ENCODE results near the gene DCST2. TPM values are rescaled to one million over a fixed set of nuclear protein-coding genes. Genes with fewer than 3 reads are reported as not detected.

Gene DCST2
- total RNA-seq, 2 experiments from 2014 or later = 0.09 to 0.29 TPM

DNA sequence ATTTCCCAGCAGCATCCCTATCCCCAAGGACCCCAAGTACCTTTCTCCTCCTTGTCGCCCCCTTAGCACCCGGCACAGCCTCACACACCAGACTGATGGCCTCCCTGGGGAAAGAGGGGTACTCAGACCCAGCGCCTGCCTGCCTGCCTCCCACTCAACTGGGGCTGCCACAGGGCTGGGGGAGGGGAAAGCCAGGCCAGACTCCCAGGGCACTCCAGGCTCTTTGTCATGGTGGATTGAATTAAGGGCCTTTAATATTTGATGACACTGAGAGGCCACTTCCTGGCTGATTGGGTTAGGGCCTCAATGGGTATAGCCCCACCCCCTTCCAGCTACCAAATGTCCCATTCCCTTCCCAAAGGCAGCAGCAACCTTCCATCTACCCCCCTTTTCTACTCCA lies 64.8 kb downstream of the DCST2 start:
- Mint-ChIP-seq H3K4me1 (peaks cover 48% of the 10 kb centered on the region), H3K36me3 (peaks cover 13% of the 10 kb centered on the region), H3K27ac (peak overlapping the region; percentile 24), H3K9me3 (ENCODE audit: low read depth) (no peaks in the 10 kb centered on the region), H3K27me3 (no peaks in the 10 kb centered on the region), H3K4me3 (no peak overlapping the region)
- CTCF ChIA-PET = interaction anchor here (2.6 kb wide), 1 partner anchor 31 kb away, joined by 8 read pairs; no protein-coding TSS in a partner anchor
- no peak for DNase-seq
- ATAC-seq = no peak

Small RNA genes within 50 kb of the gene (microRNA-seq; reads per million reads assigned to microRNA genes)
- not detected for gene MIR4258

Other genes with a start within 250 kb of the DCST2 start
- gene KCNN3, start 163.5 kb downstream of the DCST2 start, total RNA-seq = under 1 TPM in 1 of 2 experiments, not detected in 1; 0.02 TPM
- gene PMVK, start 97.1 kb downstream of the DCST2 start, total RNA-seq = 10 to 100 TPM; 43.6 to 46.8 TPM
- 10 to 100 TPM; 52.6 to 61.5 TPM for gene PBXIP1, start 77.7 kb downstream of the DCST2 start, total RNA-seq
- 10 to 100 TPM; 44.0 to 47.9 TPM for gene PYGO2, start 72.0 kb downstream of the DCST2 start, total RNA-seq
- gene SHC1, start 63.0 kb downstream of the DCST2 start, total RNA-seq = 10 to 100 TPM; 48.0 to 57.4 TPM
- gene CKS1B, start 59.1 kb downstream of the DCST2 start, total RNA-seq = 100 to 1,000 TPM; 149 to 155 TPM
- gene FLAD1, start 50.4 kb downstream of the DCST2 start, total RNA-seq = 10 to 100 TPM; 48.2 to 63.7 TPM
- gene LENEP, start 40.2 kb downstream of the DCST2 start, total RNA-seq = 1 to 10 TPM in 1 of 2 experiments, under 1 TPM in 1; 0.91 to 1.2 TPM
- gene ZBTB7B, start 31.0 kb downstream of the DCST2 start, total RNA-seq = 10 to 100 TPM; 58.1 to 74.8 TPM
- gene DCST1, start within 50 bp of the DCST2 start, total RNA-seq = not detected
- 10 to 100 TPM; 41.7 to 47.5 TPM for gene ADAM15, start 17.5 kb upstream of the DCST2 start, total RNA-seq
- 1 to 10 TPM; 3.8 to 5.3 TPM for gene EFNA4, start 30.0 kb upstream of the DCST2 start, total RNA-seq
- gene EFNA3, start 45.1 kb upstream of the DCST2 start, total RNA-seq = 1 to 10 TPM; 1.9 to 2.8 TPM
- gene EFNA1, start 94.1 kb upstream of the DCST2 start, total RNA-seq = not detected
- 10 to 100 TPM; 39.8 to 41.2 TPM for gene SLC50A1, start 102.1 kb upstream of the DCST2 start, total RNA-seq
- 10 to 100 TPM; 54.2 to 57.0 TPM for gene DPM3, start 106.8 kb upstream of the DCST2 start, total RNA-seq
- 100 to 1,000 TPM; 166 to 177 TPM for gene KRTCAP2, start 139.5 kb upstream of the DCST2 start, total RNA-seq
- gene TRIM46, start 140.1 kb upstream of the DCST2 start, total RNA-seq = 10 to 100 TPM; 11.2 to 16.1 TPM
- 10 to 100 TPM; 14.3 to 23.5 TPM for gene THBS3, start 174.1 kb upstream of the DCST2 start, total RNA-seq
- 10 to 100 TPM; 39.0 to 48.6 TPM for gene MTX1, start 174.9 kb upstream of the DCST2 start, total RNA-seq
- gene ENTREP3, start 221.7 kb upstream of the DCST2 start, total RNA-seq = 10 to 100 TPM; 30.7 to 32.3 TPM
- gene SCAMP3, start 228.6 kb upstream of the DCST2 start, total RNA-seq = 100 to 1,000 TPM in 1 of 2 experiments, 10 to 100 TPM in 1; 82.0 to 108 TPM
- 100 to 1,000 TPM in 1 of 2 experiments, 10 to 100 TPM in 1; 94.8 to 108 TPM for gene CLK2, start 239.7 kb upstream of the DCST2 start, total RNA-seq
- 1 to 10 TPM; 5.4 to 6.1 TPM for gene HCN3, start 243.7 kb upstream of the DCST2 start, total RNA-seq

All from activated CD8-positive, alpha-beta memory T cell treated with anti-CD3 and anti-CD28 coated beads, Interleukin-2, amount 10 ng/mL, durations not matched to agents 7 days and 5 days (primary cell).